Activated CD8-positive, alpha-beta memory T cell treated with anti-CD3 and anti-CD28 coated beads, Interleukin-2, amount 10 ng/mL, durations not matched to agents 7 days and 5 days (primary cell): ENCODE results near the gene LRRIQ1. TPM values are rescaled to one million over a fixed set of nuclear protein-coding genes. Genes with fewer than 3 reads are reported as not detected.

Experiments used
- ATAC-seq: fragments of 150-1000 bp; cut with Tn5 transposase; one replicate; pipeline ENCODE4 v1.10.0; 2021; ENCODE audit warnings: moderate library complexity
- CTCF ChIA-PET: fragments of 350-600 bp; sonication (Branson Sonifier 250); formaldehyde crosslinking; loops from one replicate; lab custom pipeline; 2021; ENCODE audit warnings: antibody characterized with exemption; lab: Charles Lee
- DNase-seq: peaks from one replicate; pipeline ENCODE4 v3.0.0-alpha.2; 2020
- H3K27ac Mint-ChIP-seq: one replicate; pipeline ENCODE4 v1.8.0; 2021; ENCODE audit warnings: mild to moderate bottlenecking, mixed read lengths
- H3K27me3 Mint-ChIP-seq: one replicate; pipeline ENCODE4 v1.8.0; 2021; ENCODE audit warnings: mixed read lengths
- H3K36me3 Mint-ChIP-seq: one replicate; pipeline ENCODE4 v1.8.0; 2021; ENCODE audit warnings: mild to moderate bottlenecking, mixed read lengths
- H3K4me1 Mint-ChIP-seq: one replicate; pipeline ENCODE4 v1.8.0; 2021; ENCODE audit warnings: mixed read lengths
- H3K4me3 Mint-ChIP-seq: one replicate; pipeline ENCODE4 v1.8.0; 2021; ENCODE audit warnings: mild to moderate bottlenecking, moderate library complexity, mixed read lengths
- H3K9me3 Mint-ChIP-seq: one replicate; pipeline ENCODE4 v1.8.0; 2022; ENCODE audit warnings: low read depth, mixed read lengths
- total RNA-seq, 2 experiments: library from RNA; stranded (reverse); gene quantifications; one replicate each; pipeline ENCODE4 v1.2.3, GENCODE V29; 2021

The LRRIQ1 gene
- total RNA-seq, 2 experiments from 2014 or later, result not detected

DNA sequence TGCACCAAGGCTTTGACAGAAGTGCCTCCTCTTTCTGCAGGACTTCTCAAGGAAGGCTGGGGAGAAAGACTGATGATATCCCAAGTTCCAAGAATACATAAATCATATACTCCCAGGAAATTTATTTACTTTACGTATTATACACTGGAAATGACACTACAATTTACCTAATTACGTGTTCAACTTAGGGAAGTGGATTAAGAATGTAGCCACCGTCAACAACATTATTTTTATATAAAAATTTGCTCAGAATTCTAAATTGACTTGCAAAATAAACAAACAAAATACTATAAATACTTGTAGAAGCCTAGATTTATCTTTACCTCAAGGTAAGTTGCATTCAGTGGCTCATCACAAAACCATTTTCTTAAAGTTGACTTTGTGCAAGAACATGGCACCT, 19.0 kb upstream of the LRRIQ1 start:
- CTCF ChIA-PET, result no interaction called here
- Mint-ChIP-seq H3K27ac (no peak overlapping the region), H3K4me3 (no peak overlapping the region), H3K27me3 (no peaks in the 10 kb centered on the region), H3K4me1 (no peaks in the 10 kb centered on the region), H3K36me3 (no peaks in the 10 kb centered on the region), H3K9me3 (no peaks in the 10 kb centered on the region)
- DNase-seq (no peak), ATAC-seq (no peak)

DNA sequence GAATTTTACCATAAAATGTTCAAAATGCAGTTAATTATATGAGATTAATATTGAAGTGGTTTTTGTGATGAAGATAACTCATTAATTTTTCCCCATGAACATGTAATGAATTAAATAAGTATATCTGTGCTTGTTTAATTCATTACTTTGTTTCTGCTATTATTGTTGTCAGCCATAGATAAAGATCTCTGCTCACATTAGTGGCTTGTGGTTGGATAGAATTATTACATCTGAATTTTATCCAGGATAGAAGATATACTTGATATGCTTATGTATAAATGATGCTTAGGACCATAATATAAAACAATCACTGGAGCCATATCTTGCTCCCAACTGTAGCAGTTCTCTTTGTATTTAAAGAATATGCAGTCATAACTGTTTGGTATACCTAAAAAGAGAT, 18.5 kb upstream of the LRRIQ1 start:
- CTCF ChIA-PET, result no interaction called here
- ATAC-seq (no peak), DNase-seq (no peak)
- Mint-ChIP-seq H3K36me3 (no peaks in the 10 kb centered on the region), H3K9me3 (no peaks in the 10 kb centered on the region), H3K27ac (no peak overlapping the region), H3K4me3 (no peak overlapping the region), H3K4me1 (no peaks in the 10 kb centered on the region), H3K27me3 (no peaks in the 10 kb centered on the region)

DNA sequence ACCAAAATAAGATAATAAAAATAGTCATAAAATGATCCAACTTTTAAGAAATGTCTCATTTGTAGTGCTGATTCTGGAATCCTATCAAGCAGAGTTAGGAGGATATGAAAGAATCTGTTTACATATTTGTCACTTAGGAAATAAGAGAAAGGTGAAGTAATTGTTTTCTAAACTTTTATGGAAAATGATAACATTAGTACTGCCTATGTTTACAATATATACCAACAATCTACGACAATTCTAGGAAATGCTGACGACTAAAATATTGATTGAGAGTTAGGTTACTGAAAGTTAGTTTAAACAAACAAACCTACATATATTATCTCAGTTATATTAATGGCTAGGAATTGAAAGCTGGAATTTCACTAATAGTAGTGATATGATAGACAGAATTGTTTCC, 18.1 kb upstream of the LRRIQ1 start:
- ATAC-seq (no peak), DNase-seq (no peak)
- Mint-ChIP-seq H3K36me3 (no peaks in the 10 kb centered on the region), H3K4me1 (no peaks in the 10 kb centered on the region), H3K4me3 (no peak overlapping the region), H3K27me3 (no peaks in the 10 kb centered on the region), H3K9me3 (no peaks in the 10 kb centered on the region), H3K27ac (no peak overlapping the region)
- CTCF ChIA-PET, result no interaction called here

DNA sequence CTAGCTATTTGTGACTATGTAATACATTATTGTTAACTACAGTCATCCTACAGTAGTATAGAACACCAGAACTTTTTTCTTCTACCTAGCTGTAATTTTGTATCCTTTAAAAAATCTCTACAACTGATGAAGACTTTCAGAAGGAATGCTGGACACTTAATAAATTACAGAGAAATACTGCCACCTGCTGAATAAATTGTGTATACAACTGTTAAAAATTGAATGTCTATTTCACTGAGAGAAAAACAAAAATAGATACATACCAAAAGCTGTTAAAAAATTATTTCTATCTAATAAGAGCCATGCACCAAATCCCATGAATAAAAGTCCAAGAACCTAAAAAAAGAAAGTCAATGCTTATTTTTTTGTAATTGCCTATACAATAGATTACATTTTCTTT, 6.7 kb upstream of the LRRIQ1 start:
- no peaks in the 10 kb centered on the region for H3K9me3 Mint-ChIP-seq
- H3K36me3 Mint-ChIP-seq, result no peaks in the 10 kb centered on the region
- ATAC-seq, result no peak
- no peaks in the 10 kb centered on the region for H3K4me1 Mint-ChIP-seq
- H3K4me3 Mint-ChIP-seq, result no peak overlapping the region
- CTCF ChIA-PET, result interaction anchor here (1.0 to 2.3 kb wide), 4 partner anchors 27 to 154 kb away, joined by 3 to 20 read pairs (median 8); no protein-coding TSS in a partner anchor
- DNase-seq, result no peak
- no peak overlapping the region for H3K27ac Mint-ChIP-seq
- H3K27me3 Mint-ChIP-seq, result no peaks in the 10 kb centered on the region

DNA sequence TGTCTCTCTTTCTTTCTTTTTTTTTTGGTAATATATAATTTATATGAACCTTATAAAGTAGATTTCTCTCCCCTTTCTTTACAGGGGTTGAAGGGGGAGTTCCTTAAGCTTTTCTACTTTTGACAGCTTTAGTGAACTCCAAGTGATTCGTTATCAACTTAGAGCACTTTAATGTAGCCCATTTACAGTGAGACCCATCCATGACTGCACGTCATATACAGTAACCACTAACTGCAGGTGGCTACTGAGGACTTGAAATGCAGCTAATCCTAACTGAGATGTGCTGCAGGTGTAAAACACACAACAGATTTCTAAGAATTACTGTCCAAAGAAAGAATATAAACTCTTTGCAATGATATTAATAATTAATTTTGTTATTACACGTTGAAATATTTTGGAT, 582 bp downstream of the LRRIQ1 start:
- no peaks in the 10 kb centered on the region for H3K36me3 Mint-ChIP-seq
- H3K27ac Mint-ChIP-seq, result no peak overlapping the region
- no peak for DNase-seq
- peak overlapping the region; percentile 57 for H3K4me3 Mint-ChIP-seq
- no peaks in the 10 kb centered on the region for H3K9me3 Mint-ChIP-seq
- H3K27me3 Mint-ChIP-seq, result no peaks in the 10 kb centered on the region
- ATAC-seq, result no peak
- CTCF ChIA-PET, result no interaction called here
- H3K4me1 Mint-ChIP-seq, result peaks cover 3% of the 10 kb centered on the region

DNA sequence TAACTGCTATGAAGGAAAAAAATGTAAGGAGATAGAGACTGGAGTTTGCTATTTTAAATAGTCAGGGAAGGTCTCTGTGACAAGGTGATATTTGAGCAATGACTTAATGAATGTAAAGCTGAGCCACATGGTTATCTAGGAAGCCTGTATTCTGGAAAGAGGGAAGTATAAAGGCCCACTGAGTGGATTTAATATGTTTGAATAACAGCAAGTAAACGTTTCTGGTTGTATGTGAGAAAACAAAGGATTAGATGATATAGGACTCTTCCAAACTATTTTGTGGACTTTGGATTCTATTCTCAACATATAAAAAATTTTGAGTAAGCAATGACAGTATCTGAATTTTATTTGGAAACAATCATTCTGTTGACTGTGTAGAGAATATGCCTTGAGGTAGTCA, 5.2 kb downstream of the LRRIQ1 start:
- no peaks in the 10 kb centered on the region for H3K9me3 Mint-ChIP-seq
- H3K36me3 Mint-ChIP-seq, result no peaks in the 10 kb centered on the region
- H3K27ac Mint-ChIP-seq, result no peak overlapping the region
- H3K4me1 Mint-ChIP-seq, result no peaks in the 10 kb centered on the region
- DNase-seq (no peak), ATAC-seq (no peak)
- H3K4me3 Mint-ChIP-seq, result no peak overlapping the region
- CTCF ChIA-PET, result no interaction called here
- no peaks in the 10 kb centered on the region for H3K27me3 Mint-ChIP-seq

DNA sequence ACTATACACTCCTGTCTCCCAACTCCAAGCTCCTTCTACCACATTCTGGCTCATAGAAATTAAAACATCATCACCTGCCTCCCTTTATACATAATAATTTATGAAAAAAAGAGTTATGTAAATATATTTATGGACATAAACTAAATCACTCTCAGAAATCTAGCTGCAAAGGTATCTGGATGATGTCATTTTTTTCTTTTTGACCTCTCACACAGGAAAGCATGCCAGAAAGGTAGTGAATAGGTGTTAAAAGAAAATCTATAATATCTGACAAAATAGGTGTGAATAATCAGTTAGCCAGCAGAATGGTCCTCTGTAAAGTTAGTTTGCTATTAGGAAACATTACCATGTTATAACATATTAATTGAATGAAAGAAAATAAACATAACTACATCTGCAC, 7.7 kb downstream of the LRRIQ1 start:
- Mint-ChIP-seq H3K4me1 (no peaks in the 10 kb centered on the region), H3K36me3 (no peaks in the 10 kb centered on the region), H3K9me3 (no peaks in the 10 kb centered on the region), H3K27me3 (no peaks in the 10 kb centered on the region), H3K4me3 (no peak overlapping the region), H3K27ac (no peak overlapping the region)
- no peak for ATAC-seq
- no peak for DNase-seq
- CTCF ChIA-PET, result no interaction called here

DNA sequence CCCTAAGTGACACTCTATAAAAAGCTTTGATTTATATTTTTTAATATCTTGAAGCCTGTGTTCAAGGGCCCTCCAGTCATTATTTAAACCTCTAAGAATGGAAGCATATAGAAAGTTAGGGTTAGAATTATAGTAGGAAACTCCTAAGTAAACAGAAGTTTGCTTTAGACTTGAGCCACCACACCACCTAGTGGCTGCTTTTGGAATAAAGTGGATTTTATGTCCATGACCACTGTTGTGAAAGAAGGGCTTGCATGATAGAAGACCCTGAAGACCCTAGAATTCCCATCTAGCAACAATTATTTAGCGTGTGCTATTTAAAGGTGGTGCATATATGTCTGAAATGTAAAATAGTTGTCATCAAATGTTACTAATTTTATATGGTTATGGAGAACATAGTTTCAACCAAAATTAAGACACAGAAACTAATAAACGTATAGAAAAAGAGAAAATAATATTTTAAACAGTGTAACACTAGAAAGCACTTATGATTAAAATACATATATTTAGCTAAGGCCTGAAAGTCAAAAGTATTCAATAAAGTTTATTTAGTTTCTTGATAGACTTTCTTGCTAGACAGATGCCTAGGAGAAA, 21.3 kb downstream of the LRRIQ1 start:
- Mint-ChIP-seq H3K9me3 (no peaks in the 10 kb centered on the region), H3K36me3 (no peaks in the 10 kb centered on the region), H3K4me3 (no peak overlapping the region), H3K27ac (no peak overlapping the region), H3K4me1 (no peaks in the 10 kb centered on the region), H3K27me3 (no peaks in the 10 kb centered on the region)
- no peak for ATAC-seq
- CTCF ChIA-PET, result interaction anchor here (0.8 to 2.2 kb wide), 4 partner anchors 19 to 825 kb away, joined by 3 to 8 read pairs (median 4); no protein-coding TSS in a partner anchor
- no peak for DNase-seq

DNA sequence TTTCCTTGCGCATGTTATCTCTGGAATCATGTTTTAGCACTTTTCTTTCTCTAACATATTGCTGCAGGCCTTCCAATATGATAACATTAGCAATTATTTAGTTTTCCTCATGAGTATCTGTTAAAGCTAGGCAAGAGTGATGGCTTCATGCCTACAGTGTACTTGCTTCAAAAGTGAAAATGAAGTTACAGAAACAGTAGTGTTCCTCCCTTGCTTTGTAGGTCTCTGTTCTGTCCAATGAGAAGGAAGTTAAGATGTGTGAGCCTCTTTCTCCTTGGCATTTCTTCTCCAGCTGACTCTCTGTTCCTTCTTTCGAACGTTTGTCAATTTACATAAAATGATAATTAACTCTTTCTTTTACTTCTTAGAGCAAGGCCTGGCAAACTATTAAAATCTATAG, 22.2 kb downstream of the LRRIQ1 start:
- H3K36me3 Mint-ChIP-seq, result no peaks in the 10 kb centered on the region
- no peak for ATAC-seq

DNA sequence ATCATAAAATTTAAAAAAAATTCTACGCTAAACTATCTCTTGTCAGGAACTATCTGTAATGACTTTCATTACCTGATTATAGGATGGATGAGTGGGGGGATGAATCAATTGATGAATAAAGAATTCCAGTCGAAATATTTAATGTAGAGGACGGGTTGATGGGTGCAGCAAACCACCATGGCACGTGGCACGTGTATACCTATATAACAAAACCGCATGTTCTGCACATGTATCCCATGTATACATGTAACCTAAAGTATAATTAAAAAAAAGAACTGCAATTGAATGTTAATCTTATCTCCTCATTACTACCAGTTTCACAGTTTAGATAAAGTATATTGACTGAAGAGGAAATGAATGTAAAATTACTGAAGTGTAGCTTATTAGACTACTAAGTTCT, 23.4 kb downstream of the LRRIQ1 start:
- CTCF ChIA-PET, result interaction anchor here (0.7 to 2.2 kb wide), 3 partner anchors 11 to 30 kb away, joined by 3 to 8 read pairs (median 4); no protein-coding TSS in a partner anchor
- no peak for DNase-seq
- H3K4me1 Mint-ChIP-seq, result no peaks in the 10 kb centered on the region
- ATAC-seq, result no peak
- no peak overlapping the region for H3K4me3 Mint-ChIP-seq
- no peaks in the 10 kb centered on the region for H3K9me3 Mint-ChIP-seq
- H3K27me3 Mint-ChIP-seq, result no peaks in the 10 kb centered on the region
- H3K36me3 Mint-ChIP-seq, result no peaks in the 10 kb centered on the region
- H3K27ac Mint-ChIP-seq, result no peak overlapping the region

More for the DNA sequence above, 22.2 kb downstream of the LRRIQ1 start:
- CTCF ChIA-PET, result interaction anchor here (0.8 to 2.2 kb wide), 2 partner anchors 28 to 824 kb away, joined by 3 to 8 read pairs; no protein-coding TSS in a partner anchor
- DNase-seq, result no peak
- no peaks in the 10 kb centered on the region for H3K4me1 Mint-ChIP-seq
- H3K4me3 Mint-ChIP-seq, result no peak overlapping the region
- H3K27me3 Mint-ChIP-seq, result no peaks in the 10 kb centered on the region
- H3K27ac Mint-ChIP-seq, result no peak overlapping the region
- H3K9me3 Mint-ChIP-seq, result no peaks in the 10 kb centered on the region

DNA sequence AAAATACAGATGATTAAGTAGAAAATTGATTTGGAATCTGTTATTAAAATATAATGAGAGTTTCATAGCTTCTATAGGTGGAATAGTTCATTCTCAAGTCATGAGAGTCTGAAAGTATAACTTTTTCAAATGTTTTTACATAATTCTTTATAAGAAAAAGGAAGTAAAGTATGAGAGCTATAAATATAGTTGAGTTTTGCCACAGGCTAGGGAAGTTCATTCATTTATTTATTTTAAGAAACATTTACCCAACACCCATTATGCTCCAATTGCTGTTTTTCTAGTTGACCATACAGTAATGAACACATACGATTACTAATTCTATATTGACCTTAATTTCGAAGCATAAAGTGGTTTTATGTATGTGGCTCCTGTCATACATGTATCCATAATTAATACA, 24.8 kb downstream of the LRRIQ1 start:
- H3K4me3 Mint-ChIP-seq, result no peak overlapping the region
- no peaks in the 10 kb centered on the region for H3K9me3 Mint-ChIP-seq
- H3K4me1 Mint-ChIP-seq, result no peaks in the 10 kb centered on the region
- no peaks in the 10 kb centered on the region for H3K36me3 Mint-ChIP-seq
- no peak overlapping the region for H3K27ac Mint-ChIP-seq
- DNase-seq (no peak), ATAC-seq (no peak)
- H3K27me3 Mint-ChIP-seq, result no peaks in the 10 kb centered on the region
- CTCF ChIA-PET, result no interaction called here

DNA sequence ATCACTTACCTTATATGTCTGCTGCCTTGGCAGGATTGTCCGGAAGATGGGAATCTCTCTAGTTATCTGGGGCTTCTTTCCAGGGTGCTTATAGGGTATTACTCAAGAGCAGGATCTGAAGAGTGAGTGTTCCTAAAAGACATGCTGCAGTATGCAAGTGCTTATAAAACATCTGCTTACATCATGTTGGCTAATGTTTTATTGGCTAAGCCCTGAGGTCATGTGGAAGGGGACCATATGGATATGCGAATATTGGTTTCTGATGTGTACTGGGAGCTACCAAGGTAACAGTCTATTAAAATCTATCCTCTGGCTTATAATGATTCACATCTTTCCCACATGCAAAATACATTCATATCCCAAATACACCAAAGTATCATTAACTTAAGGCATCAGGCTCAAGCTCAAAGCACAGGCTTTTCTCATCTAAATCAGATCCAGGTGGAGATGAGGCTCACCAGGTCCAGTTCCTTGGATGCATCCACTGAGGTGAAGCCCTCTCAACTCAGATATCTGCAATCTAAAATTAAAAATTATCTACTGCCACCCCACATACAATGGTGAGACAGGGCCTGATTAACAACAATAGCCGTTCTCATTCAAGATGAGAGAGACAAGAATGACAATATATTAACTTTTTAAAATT, 29.8 kb downstream of the LRRIQ1 start:
- Mint-ChIP-seq H3K27me3 (no peaks in the 10 kb centered on the region), H3K27ac (no peak overlapping the region), H3K4me3 (no peak overlapping the region), H3K4me1 (no peaks in the 10 kb centered on the region), H3K9me3 (no peaks in the 10 kb centered on the region), H3K36me3 (no peaks in the 10 kb centered on the region)
- no peak for DNase-seq
- no peak for ATAC-seq
- CTCF ChIA-PET, result no interaction called here

DNA sequence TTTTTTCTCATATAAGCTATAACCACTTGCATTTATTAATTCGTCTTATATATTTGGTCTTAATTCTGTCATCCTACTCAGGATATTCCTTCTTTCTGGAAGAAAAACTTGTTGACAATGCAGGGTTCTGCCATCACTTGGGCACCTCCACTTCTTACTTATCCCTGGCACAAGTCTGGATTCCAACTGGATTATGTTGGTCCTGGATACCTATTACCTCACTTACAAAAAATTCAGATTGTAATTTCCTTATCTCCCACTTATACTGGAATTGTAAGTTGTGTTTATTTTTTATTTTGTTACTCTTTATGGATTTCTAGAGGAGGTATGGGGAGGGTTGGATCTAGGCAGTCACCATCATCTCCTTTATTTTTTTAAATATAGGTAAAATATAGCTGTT, 36.7 kb downstream of the LRRIQ1 start:
- Mint-ChIP-seq H3K36me3 (no peaks in the 10 kb centered on the region), H3K4me1 (no peaks in the 10 kb centered on the region), H3K9me3 (no peaks in the 10 kb centered on the region), H3K27ac (no peak overlapping the region), H3K27me3 (no peaks in the 10 kb centered on the region), H3K4me3 (no peak overlapping the region)
- no peak for ATAC-seq
- CTCF ChIA-PET, result no interaction called here
- DNase-seq, result no peak

DNA sequence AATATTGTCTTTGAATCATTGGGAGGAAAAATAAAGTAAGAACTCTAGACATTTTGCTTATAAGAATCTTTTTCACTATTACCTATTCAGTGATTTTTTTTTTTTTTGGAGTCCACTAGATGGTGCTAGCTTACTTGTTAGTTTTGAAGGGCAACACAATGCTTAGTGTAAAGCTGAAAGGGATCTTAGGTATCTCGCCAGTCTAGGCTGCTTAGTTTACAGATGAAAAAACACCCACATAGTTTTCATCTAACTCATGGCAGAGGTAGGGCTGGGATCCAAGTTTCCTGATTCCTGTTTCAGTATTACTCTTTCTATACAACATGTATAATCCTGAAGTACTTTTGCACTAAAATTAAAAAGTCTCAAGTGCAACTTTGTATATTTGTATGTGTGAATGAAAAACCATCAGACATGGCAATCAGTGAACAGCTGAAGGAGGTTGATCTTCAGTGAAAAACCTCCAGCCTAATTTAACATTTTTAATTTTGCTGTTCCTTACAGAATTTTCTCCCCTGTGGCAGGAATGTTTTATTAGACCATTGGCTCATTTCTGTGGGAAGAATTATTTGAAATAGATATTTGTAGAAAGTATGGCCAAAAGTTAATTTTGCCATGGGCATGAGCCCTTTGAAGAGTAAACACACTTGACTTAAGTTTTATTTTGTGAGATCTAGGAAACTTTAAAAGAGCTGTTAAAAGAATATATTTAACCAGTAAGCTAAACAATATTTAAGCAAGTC, 40.7 kb downstream of the LRRIQ1 start:
- no peaks in the 10 kb centered on the region for H3K36me3 Mint-ChIP-seq
- ATAC-seq (peak; percentile 33), DNase-seq (no peak)
- H3K27ac Mint-ChIP-seq, result no peak overlapping the region
- H3K27me3 Mint-ChIP-seq, result no peaks in the 10 kb centered on the region
- CTCF ChIA-PET, result interaction anchor here (1.3 to 1.6 kb wide), 2 partner anchors 12 to 790 kb away, joined by 3 read pairs; no protein-coding TSS in a partner anchor
- no peaks in the 10 kb centered on the region for H3K4me1 Mint-ChIP-seq
- no peak overlapping the region for H3K4me3 Mint-ChIP-seq
- no peaks in the 10 kb centered on the region for H3K9me3 Mint-ChIP-seq
